Erythroblast (primary cell): Measurements from ENCODE around the gene UBAP2.

Experiments used
- GATA1 ChIP-seq: IDR thresholded peaks from 2 replicates; pipeline ENCODE4 v1.6.1; 2011; ENCODE audit warnings: low read depth, mild to moderate bottlenecking, control low read depth, low read length, moderate library complexity
- POLR2A ChIP-seq: IDR thresholded peaks from 2 replicates; pipeline ENCODE4 v1.6.1; 2011; ENCODE audit warnings: mild to moderate bottlenecking, low read length

- TF ChIP-seq POLR2A: no peak
- TF ChIP-seq GATA1: no peak
Measured at GRCh38 chr9:33880211-33881089, 168.2 kb downstream of the UBAP2 start.
